Stimulated activated CD4-positive, alpha-beta T cell treated with anti-CD3 and anti-CD28 coated beads, Interleukin-2, amount 100 ng/mL, for 48 hours (primary cell): ENCODE data around the gene ABHD4.
A peak's percentile ranks its signal among the peaks of the same experiment; 100 is the strongest.
"Not testable (repeated sequence)": the region's sequence is repeated elsewhere in the genome, so short reads cannot be mapped to it uniquely, and the experiment has no call there.

Experiments used
- DNase-seq, 2 donors: peaks; one replicate each; pipeline ENCODE4 v3.0.0-alpha.2; 2020

ABHD4 gene

GRCh38 chr14:22630066-22630465 lies 32.0 kb downstream of the ABHD4 start:
- no peak for DNase-seq

GRCh38 chr14:22630486-22630885 lies 32.4 kb downstream of the ABHD4 start:
- no peak for DNase-seq

- no peak for DNase-seq
Observed at GRCh38 chr14:22634233-22634900, 36.3 kb downstream of the ABHD4 start.

GRCh38 chr14:22635980-22636379 lies 37.9 kb downstream of the ABHD4 start:
- not testable (repeated sequence) for DNase-seq

- DNase-seq: no peak
Observed at GRCh38 chr14:22640192-22640591, 42.1 kb downstream of the ABHD4 start.

- no peak for DNase-seq
Observed at GRCh38 chr14:22641846-22642245, 43.7 kb downstream of the ABHD4 start.

- DNase-seq: no peak
Observed at GRCh38 chr14:22644305-22644635, 46.2 kb downstream of the ABHD4 start, which contains the start of gene OR6J1. OR6J1 (minus strand) TSS chr14:22644352; CDS start chr14:22634811, 9,541 bp downstream.

GRCh38 chr14:22646570-22647254 lies 48.6 kb downstream of the ABHD4 start:
- DNase-seq: no peak

- DNase-seq: no peak
Observed at GRCh38 chr14:22648506-22648905, 50.4 kb downstream of the ABHD4 start.

- no peak for DNase-seq
Observed at GRCh38 chr14:22650046-22650739, 52.1 kb downstream of the ABHD4 start.

GRCh38 chr14:22650960-22651521 lies 52.9 kb downstream of the ABHD4 start:
- no peak for DNase-seq

GRCh38 chr14:22651586-22651985 lies 53.5 kb downstream of the ABHD4 start:
- DNase-seq: no peak

GRCh38 chr14:22653012-22653621 lies 55.0 kb downstream of the ABHD4 start:
- peak; percentile 29 to 49 for DNase-seq

GRCh38 chr14:22656226-22656625 lies 58.1 kb downstream of the ABHD4 start:
- DNase-seq: no peak

- DNase-seq: no peak
Observed at GRCh38 chr14:22656945-22657731, 59.0 kb downstream of the ABHD4 start.

- DNase-seq: no peak
Observed at GRCh38 chr14:22657861-22658260, 59.8 kb downstream of the ABHD4 start.

- DNase-seq: no peak
Observed at GRCh38 chr14:22658946-22659345, 60.8 kb downstream of the ABHD4 start.

- no peak for DNase-seq
Observed at GRCh38 chr14:22660654-22661053, 62.6 kb downstream of the ABHD4 start.
